Liver (tissue), 9 donors: Measurements from ENCODE around the gene PLA2G15. TPM values are rescaled to one million over a fixed set of nuclear protein-coding genes. Genes with fewer than 3 reads are reported as not detected.

Experiments
- DNase-seq: peaks from one replicate; pipeline ENCODE4 v3.0.0-alpha.2; 2017; ENCODE audit warnings: low spot score
- H3K27ac ChIP-seq, 2 donors: one replicate each; pipeline ENCODE4 v1.7.0; 2013; ENCODE audit warnings: inconsistent platforms in 2 of 2, low read length in 2 of 2, control low read depth in 1 of 2, low read depth in 1 of 2, mild to moderate bottlenecking in 1 of 2
- H3K27me3 ChIP-seq, 4 donors: one replicate each; pipeline versions ENCODE4 v1.6.1 to v1.7.0; 2013; ENCODE audit warnings: low read length in 3 of 4, inconsistent platforms in 1 of 4, mild to moderate bottlenecking in 1 of 4, moderate library complexity in 1 of 4; ENCODE audit not compliant: control insufficient read depth in 4 of 4, insufficient read depth in 4 of 4
- H3K36me3 ChIP-seq, 4 donors: one replicate each; pipeline versions ENCODE4 v1.6.1 to v1.7.0; 2013; ENCODE audit warnings: low read length in 3 of 4, mild to moderate bottlenecking in 3 of 4, low read depth in 1 of 4, moderate library complexity in 1 of 4; ENCODE audit not compliant: control insufficient read depth in 4 of 4, insufficient read depth in 3 of 4
- H3K4me1 ChIP-seq, 4 donors: one replicate each; pipeline versions ENCODE4 v1.6.1 to v1.7.0; 2013; ENCODE audit warnings: low read length in 3 of 4, mild to moderate bottlenecking in 3 of 4, moderate library complexity in 1 of 4; ENCODE audit not compliant: control insufficient read depth in 4 of 4, insufficient read depth in 4 of 4
- H3K4me3 ChIP-seq, 3 donors: one replicate each; pipeline versions ENCODE4 v1.6.1 to v1.7.0; 2013; ENCODE audit warnings: low read length in 3 of 3, control low read depth in 1 of 3, low read depth in 1 of 3, mild to moderate bottlenecking in 1 of 3
- H3K9ac ChIP-seq, 2 donors: one replicate each; pipeline ENCODE4 v1.7.0; 2013; ENCODE audit warnings: low read length in 2 of 2, mild to moderate bottlenecking in 2 of 2, moderate library complexity in 2 of 2, control low read depth in 1 of 2, low read depth in 1 of 2
- H3K9me3 ChIP-seq, 4 donors: one replicate each; pipeline versions ENCODE4 v1.6.1 to v1.7.0; 2013; ENCODE audit warnings: low read length in 3 of 4; ENCODE audit not compliant: control insufficient read depth in 4 of 4
- EGR1 ChIP-seq, 2 donors: IDR thresholded peaks; 2 replicates each; pipeline ENCODE4 v1.6.1; 2016 to 2018; ENCODE audit warnings: antibody characterized with exemption in 2 of 2, low read depth in 2 of 2
- FOXA1 ChIP-seq: IDR thresholded peaks from 2 replicates; pipeline ENCODE4 v1.6.1; 2016; ENCODE audit warnings: antibody characterized with exemption
- GABPA ChIP-seq, 2 donors: IDR thresholded peaks in 1 of 2; conservative IDR thresholded peaks in 1 of 2; 2 replicates each; pipeline ENCODE4 v1.6.1; 2016; ENCODE audit warnings: antibody characterized with exemption in 2 of 2, mild to moderate bottlenecking in 1 of 2, moderate library complexity in 1 of 2
- HNF4A ChIP-seq, 2 donors: conservative IDR thresholded peaks; 2 replicates each; pipeline ENCODE4 v1.6.1; 2016; ENCODE audit warnings: antibody characterized with exemption in 2 of 2, mild to moderate bottlenecking in 2 of 2
- NR2F2 ChIP-seq: IDR thresholded peaks from 2 replicates; pipeline ENCODE4 v1.6.1; 2016; ENCODE audit warnings: antibody characterized with exemption
- RAD21 ChIP-seq, 2 donors: IDR thresholded peaks; 2 replicates each; pipeline ENCODE4 v1.6.1; 2016; ENCODE audit warnings: antibody characterized with exemption in 2 of 2, mild to moderate bottlenecking in 2 of 2
- SP1 ChIP-seq: IDR thresholded peaks from 2 replicates; pipeline ENCODE4 v1.6.1; 2018; ENCODE audit warnings: antibody characterized with exemption, mild to moderate bottlenecking
- TAF1 ChIP-seq: conservative IDR thresholded peaks from 2 replicates; pipeline ENCODE4 v1.6.1; 2016; ENCODE audit warnings: antibody characterized with exemption, mild to moderate bottlenecking
- WGBS: extraction: QIAGEN DNeasy Blood & Tissue Kit; methylation state at CpG from one replicate; pipeline ENCODE4 v1.1.7; 2013; 5-methylcytosine and 5-hydroxymethylcytosine counted together
- polyA plus RNA-seq, 2 donors: library from polyadenylated mRNA; stranded (reverse) in 1 of 2; unstranded in 1 of 2; fragments of 200-250 nt in 1 of 2; fragments of >200 nt in 1 of 2; fragmentation: Nextera tagmentation in 1 of 2; extraction: Ambion mirVana in 1 of 2; gene quantifications; one replicate each; pipeline versions ENCODE4 v1.2.1 to v1.2.3, GENCODE V29; 2013 to 2015
- total RNA-seq, 2 donors: library from RNA; depleted of rRNA; stranded (reverse); fragments of >200 nt; gene quantifications; one replicate each; pipeline ENCODE4 v1.2.3, GENCODE V29; 2014
- TF ChIP-seq, protein P1 (sequence below): fragments of 150-350 bp; IDR thresholded peaks from 2 replicates; pipeline ENCODE4 v1.5.1; 2017; ENCODE audit warnings: improper control_type of control experiment, low read depth, low read length; ENCODE audit not compliant: missing input control
- TF ChIP-seq, protein P2 (sequence below): IDR thresholded peaks from 2 replicates; pipeline ENCODE4 v1.6.1; 2016; ENCODE audit warnings: antibody characterized with exemption
- TF ChIP-seq, protein P3 (sequence below): IDR thresholded peaks from 2 replicates; pipeline ENCODE4 v1.6.1; 2016; ENCODE audit warnings: antibody characterized with exemption, mild to moderate bottlenecking
- TF ChIP-seq, protein P4 (sequence below): IDR thresholded peaks from 2 replicates; pipeline ENCODE4 v1.6.1; 2016; ENCODE audit warnings: antibody characterized with exemption
- TF ChIP-seq, protein P5 (sequence below): IDR thresholded peaks from 2 replicates; pipeline ENCODE4 v1.6.1; 2016; ENCODE audit warnings: antibody characterized with exemption
- donor health status: healthy.
- donor health status: healthy.
- donor health status: healthy.
- donor health status: healthy.
- donor health status: healthy.

PLA2G15 gene
- total and polyA plus RNA-seq, 4 donors = 4.5 to 19.8 (median 15.1) TPM

DNA sequence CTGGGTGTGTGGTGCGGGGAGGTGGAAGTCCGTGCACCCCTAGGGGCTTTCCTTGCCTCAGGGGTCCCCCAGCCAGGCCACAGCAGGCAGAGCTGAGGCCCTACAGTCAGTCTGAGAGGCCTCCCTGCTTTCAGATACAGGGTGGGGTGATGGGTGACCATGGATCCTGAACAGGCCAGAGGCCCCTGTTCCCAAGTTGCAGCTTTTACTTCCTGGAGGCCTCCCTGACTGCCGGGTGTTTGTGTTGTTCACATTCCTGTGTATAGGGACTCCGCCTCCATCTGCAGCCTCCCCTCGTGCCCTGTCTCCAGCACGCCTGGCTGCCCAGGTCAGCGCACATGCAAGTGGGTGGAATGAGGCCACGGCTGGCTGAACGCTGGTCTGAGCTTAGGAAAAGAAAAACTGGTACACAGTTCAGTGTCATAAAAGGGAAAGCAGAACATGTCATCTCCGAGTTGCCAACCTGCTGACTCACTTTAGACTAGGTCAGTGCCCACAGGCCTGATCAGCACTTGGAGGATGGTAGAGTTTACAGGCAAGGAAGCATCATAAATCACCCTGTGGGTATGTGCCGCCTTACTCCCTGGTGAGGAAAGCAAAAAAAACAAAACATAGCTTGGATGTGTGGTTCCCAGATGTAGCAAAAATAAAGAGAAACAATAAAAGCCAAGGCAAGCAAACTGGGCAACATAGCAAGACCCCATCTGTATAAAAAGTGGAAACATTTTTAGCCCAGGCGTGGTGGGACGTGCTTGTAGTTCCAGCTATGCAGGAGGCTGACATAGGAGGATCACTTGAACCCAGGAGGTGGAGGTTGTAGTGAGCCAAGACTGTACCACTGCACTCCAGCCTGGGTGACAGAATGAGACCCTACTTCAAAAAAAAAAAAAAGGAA, 13.0 kb downstream of the PLA2G15 start (continued):
- TF ChIP-seq, protein P1, sequence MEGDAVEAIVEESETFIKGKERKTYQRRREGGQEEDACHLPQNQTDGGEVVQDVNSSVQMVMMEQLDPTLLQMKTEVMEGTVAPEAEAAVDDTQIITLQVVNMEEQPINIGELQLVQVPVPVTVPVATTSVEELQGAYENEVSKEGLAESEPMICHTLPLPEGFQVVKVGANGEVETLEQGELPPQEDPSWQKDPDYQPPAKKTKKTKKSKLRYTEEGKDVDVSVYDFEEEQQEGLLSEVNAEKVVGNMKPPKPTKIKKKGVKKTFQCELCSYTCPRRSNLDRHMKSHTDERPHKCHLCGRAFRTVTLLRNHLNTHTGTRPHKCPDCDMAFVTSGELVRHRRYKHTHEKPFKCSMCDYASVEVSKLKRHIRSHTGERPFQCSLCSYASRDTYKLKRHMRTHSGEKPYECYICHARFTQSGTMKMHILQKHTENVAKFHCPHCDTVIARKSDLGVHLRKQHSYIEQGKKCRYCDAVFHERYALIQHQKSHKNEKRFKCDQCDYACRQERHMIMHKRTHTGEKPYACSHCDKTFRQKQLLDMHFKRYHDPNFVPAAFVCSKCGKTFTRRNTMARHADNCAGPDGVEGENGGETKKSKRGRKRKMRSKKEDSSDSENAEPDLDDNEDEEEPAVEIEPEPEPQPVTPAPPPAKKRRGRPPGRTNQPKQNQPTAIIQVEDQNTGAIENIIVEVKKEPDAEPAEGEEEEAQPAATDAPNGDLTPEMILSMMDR = no peak
- TF ChIP-seq, protein P2, sequence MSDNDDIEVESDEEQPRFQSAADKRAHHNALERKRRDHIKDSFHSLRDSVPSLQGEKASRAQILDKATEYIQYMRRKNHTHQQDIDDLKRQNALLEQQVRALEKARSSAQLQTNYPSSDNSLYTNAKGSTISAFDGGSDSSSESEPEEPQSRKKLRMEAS = no peak
- TF ChIP-seq NR2F2 = no peak

DNA sequence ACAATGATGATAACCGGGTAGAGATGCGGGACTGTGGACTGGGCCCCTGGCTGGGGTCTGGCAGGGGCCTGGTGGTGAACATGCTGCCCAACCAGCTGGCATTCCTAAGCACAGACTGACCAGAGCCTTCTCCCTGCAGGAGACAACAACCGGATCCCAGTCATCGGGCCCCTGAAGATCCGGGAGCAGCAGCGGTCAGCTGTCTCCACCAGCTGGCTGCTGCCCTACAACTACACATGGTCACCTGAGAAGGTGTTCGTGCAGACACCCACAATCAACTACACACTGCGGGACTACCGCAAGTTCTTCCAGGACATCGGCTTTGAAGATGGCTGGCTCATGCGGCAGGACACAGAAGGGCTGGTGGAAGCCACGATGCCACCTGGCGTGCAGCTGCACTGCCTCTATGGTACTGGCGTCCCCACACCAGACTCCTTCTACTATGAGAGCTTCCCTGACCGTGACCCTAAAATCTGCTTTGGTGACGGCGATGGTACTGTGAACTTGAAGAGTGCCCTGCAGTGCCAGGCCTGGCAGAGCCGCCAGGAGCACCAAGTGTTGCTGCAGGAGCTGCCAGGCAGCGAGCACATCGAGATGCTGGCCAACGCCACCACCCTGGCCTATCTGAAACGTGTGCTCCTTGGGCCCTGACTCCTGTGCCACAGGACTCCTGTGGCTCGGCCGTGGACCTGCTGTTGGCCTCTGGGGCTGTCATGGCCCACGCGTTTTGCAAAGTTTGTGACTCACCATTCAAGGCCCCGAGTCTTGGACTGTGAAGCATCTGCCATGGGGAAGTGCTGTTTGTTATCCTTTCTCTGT, 14.0 kb downstream of the PLA2G15 start:
- Histone ChIP-seq H3K36me3 (peaks cover 5 to 29% (median 24%) of the 10 kb centered on the region in 4 donors), H3K9me3 (no peaks in the 10 kb centered on the region), H3K4me3 (no peak overlapping the region), H3K4me1 (peaks cover 2 to 5% (median 3%) of the 10 kb centered on the region in 4 donors), H3K9ac (no peak overlapping the region), H3K27me3 (no peaks in the 10 kb centered on the region), H3K27ac (no peak overlapping the region)
- WGBS = 94% methylated on average over 27 of the region's 27 CpGs
- TF ChIP-seq, protein P3, sequence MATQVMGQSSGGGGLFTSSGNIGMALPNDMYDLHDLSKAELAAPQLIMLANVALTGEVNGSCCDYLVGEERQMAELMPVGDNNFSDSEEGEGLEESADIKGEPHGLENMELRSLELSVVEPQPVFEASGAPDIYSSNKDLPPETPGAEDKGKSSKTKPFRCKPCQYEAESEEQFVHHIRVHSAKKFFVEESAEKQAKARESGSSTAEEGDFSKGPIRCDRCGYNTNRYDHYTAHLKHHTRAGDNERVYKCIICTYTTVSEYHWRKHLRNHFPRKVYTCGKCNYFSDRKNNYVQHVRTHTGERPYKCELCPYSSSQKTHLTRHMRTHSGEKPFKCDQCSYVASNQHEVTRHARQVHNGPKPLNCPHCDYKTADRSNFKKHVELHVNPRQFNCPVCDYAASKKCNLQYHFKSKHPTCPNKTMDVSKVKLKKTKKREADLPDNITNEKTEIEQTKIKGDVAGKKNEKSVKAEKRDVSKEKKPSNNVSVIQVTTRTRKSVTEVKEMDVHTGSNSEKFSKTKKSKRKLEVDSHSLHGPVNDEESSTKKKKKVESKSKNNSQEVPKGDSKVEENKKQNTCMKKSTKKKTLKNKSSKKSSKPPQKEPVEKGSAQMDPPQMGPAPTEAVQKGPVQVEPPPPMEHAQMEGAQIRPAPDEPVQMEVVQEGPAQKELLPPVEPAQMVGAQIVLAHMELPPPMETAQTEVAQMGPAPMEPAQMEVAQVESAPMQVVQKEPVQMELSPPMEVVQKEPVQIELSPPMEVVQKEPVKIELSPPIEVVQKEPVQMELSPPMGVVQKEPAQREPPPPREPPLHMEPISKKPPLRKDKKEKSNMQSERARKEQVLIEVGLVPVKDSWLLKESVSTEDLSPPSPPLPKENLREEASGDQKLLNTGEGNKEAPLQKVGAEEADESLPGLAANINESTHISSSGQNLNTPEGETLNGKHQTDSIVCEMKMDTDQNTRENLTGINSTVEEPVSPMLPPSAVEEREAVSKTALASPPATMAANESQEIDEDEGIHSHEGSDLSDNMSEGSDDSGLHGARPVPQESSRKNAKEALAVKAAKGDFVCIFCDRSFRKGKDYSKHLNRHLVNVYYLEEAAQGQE = no peak
- no peak for TF ChIP-seq TAF1
- TF ChIP-seq, protein P4, sequence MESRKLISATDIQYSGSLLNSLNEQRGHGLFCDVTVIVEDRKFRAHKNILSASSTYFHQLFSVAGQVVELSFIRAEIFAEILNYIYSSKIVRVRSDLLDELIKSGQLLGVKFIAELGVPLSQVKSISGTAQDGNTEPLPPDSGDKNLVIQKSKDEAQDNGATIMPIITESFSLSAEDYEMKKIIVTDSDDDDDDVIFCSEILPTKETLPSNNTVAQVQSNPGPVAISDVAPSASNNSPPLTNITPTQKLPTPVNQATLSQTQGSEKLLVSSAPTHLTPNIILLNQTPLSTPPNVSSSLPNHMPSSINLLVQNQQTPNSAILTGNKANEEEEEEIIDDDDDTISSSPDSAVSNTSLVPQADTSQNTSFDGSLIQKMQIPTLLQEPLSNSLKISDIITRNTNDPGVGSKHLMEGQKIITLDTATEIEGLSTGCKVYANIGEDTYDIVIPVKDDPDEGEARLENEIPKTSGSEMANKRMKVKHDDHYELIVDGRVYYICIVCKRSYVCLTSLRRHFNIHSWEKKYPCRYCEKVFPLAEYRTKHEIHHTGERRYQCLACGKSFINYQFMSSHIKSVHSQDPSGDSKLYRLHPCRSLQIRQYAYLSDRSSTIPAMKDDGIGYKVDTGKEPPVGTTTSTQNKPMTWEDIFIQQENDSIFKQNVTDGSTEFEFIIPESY = no peak
- TF ChIP-seq RAD21 (IDR thresholded peaks at IDR 0.05) = no peak
- TF ChIP-seq, protein P5, sequence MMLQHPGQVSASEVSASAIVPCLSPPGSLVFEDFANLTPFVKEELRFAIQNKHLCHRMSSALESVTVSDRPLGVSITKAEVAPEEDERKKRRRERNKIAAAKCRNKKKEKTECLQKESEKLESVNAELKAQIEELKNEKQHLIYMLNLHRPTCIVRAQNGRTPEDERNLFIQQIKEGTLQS = no peak
- TF ChIP-seq HNF4A (conservative IDR thresholded peaks at IDR 0.05) = no peak
- TF ChIP-seq FOXA1 = no peak
- TF ChIP-seq SP1 = no peak
- no peak for TF ChIP-seq GABPA (IDR thresholded peaks at IDR 0.05 in 1 of 2, conservative IDR thresholded peaks at IDR 0.05 in 1 of 2)
- no peak for TF ChIP-seq EGR1 (IDR thresholded peaks at IDR 0.05; ENCODE audit: low read depth in 2 of 2)
- no peak for DNase-seq
